Activated gamma-delta T cell (primary cell): Measurements from ENCODE around the gene FAM237B.
"Not testable (repeated sequence)": the region's sequence is repeated elsewhere in the genome, so short reads cannot be mapped to it uniquely, and the experiment has no call there.

Experiments
- DNase-seq: peaks from one replicate; lab custom pipeline; 2025; lab: John Stamatoyannopoulos, UW
- total RNA-seq, 2 donors: gene quantifications; one replicate each; lab custom pipeline; 2026; lab: John Stamatoyannopoulos, UW

The FAM237B gene
- 0 reads per million in 2 donors for total RNA-seq

- DNase-seq: no peak
Measured at GRCh38 chr7:90320801-90321494, at the start of gene FAM237B. FAM237B (minus strand) TSS chr7:90321304; CDS start chr7:90319748, 1,556 bp downstream.

- no peak for DNase-seq
Measured at GRCh38 chr7:90351987-90352386, 30.9 kb upstream of the FAM237B start.

GRCh38 chr7:90350032-90350431 lies 28.9 kb upstream of the FAM237B start:
- DNase-seq: not testable (repeated sequence)

GRCh38 chr7:90349305-90349704 lies 28.2 kb upstream of the FAM237B start:
- no peak for DNase-seq

- DNase-seq: no peak
Measured at GRCh38 chr7:90347759-90348158, 26.7 kb upstream of the FAM237B start.

GRCh38 chr7:90346336-90347125 lies 25.4 kb upstream of the FAM237B start, which contains the start of gene GTPBP10:
GTPBP10 (plus strand) TSS chr7:90346716; CDS start chr7:90346742, 26 bp downstream.
- DNase-seq: peak; percentile 86

GRCh38 chr7:90345595-90346335 lies 24.7 kb upstream of the FAM237B start:
- no peak for DNase-seq

- DNase-seq: no peak
Measured at GRCh38 chr7:90345016-90345415, 23.9 kb upstream of the FAM237B start.

- DNase-seq: no peak
Measured at GRCh38 chr7:90337106-90337505, 16.0 kb upstream of the FAM237B start.

GRCh38 chr7:90334926-90335325 lies 13.8 kb upstream of the FAM237B start:
- DNase-seq: not testable (repeated sequence)

GRCh38 chr7:90334193-90334843 lies 13.2 kb upstream of the FAM237B start:
- DNase-seq: no peak

- DNase-seq: no peak
Measured at GRCh38 chr7:90326500-90326899, 5.4 kb upstream of the FAM237B start.

GRCh38 chr7:90322837-90323236 lies 1.7 kb upstream of the FAM237B start:
- no peak for DNase-seq

- DNase-seq: no peak
Measured at GRCh38 chr7:90320418-90320800, 695 bp downstream of the FAM237B start.

- no peak for DNase-seq
Measured at GRCh38 chr7:90320014-90320413, 1.1 kb downstream of the FAM237B start.

- DNase-seq: no peak
Measured at GRCh38 chr7:90313907-90314306, 7.2 kb downstream of the FAM237B start.

- DNase-seq: no peak
Measured at GRCh38 chr7:90312745-90313144, 8.4 kb downstream of the FAM237B start.

- DNase-seq: no peak
Measured at GRCh38 chr7:90311175-90311574, 9.9 kb downstream of the FAM237B start.

GRCh38 chr7:90309872-90310271 lies 11.2 kb downstream of the FAM237B start:
- DNase-seq: no peak

- DNase-seq: no peak
Measured at GRCh38 chr7:90303241-90303640, 17.9 kb downstream of the FAM237B start.

- DNase-seq: no peak
Measured at GRCh38 chr7:90298145-90299038, 22.7 kb downstream of the FAM237B start.
